ENCODE measurements around the gene RNF217. TPM values are rescaled to one million over a fixed set of nuclear protein-coding genes. Genes with fewer than 3 reads are reported as not detected.
A peak's percentile ranks its signal among the peaks of the same experiment; 100 is the strongest.
"Not testable (repeated sequence)": the region's sequence is repeated elsewhere in the genome, so short reads cannot be mapped to it uniquely, and the experiment has no call there.

The RNF217 gene
- total RNA-seq, 1 experiment from 2014 or later, result 10.6 TPM

GRCh38 chr6:125110056-125110455 is 147.8 kb downstream of the RNF217 start:
- H3K36me3 ChIP-seq, result no peaks in the 10 kb centered on the region
- H3K9me3 ChIP-seq, result peaks cover 24% of the 10 kb centered on the region
- H3K4me3 ChIP-seq, result no peak overlapping the region
- no peaks in the 10 kb centered on the region for H3K27me3 ChIP-seq
- no peak for DNase-seq

GRCh38 chr6:125111219-125111983 is 149.2 kb downstream of the RNF217 start:
- Histone ChIP-seq H3K27me3 (no peaks in the 10 kb centered on the region), H3K4me3 (no peak overlapping the region)

GRCh38 chr6:125112934-125113333 is 150.7 kb downstream of the RNF217 start:
- peaks cover 24% of the 10 kb centered on the region for H3K9me3 ChIP-seq
- H3K27me3 ChIP-seq, result no peaks in the 10 kb centered on the region
- H3K36me3 ChIP-seq, result no peaks in the 10 kb centered on the region
- no peak for DNase-seq
- no peak overlapping the region for H3K4me3 ChIP-seq

More at GRCh38 chr6:125111219-125111983, 149.2 kb downstream of the RNF217 start:
- peaks cover 24% of the 10 kb centered on the region for H3K9me3 ChIP-seq
- H3K36me3 ChIP-seq, result no peaks in the 10 kb centered on the region
- no peak for DNase-seq

- DNase-seq, result peak; percentile 14
- Histone ChIP-seq H3K4me3 (no peak overlapping the region), H3K9me3 (peaks cover 23% of the 10 kb centered on the region), H3K27me3 (no peaks in the 10 kb centered on the region), H3K36me3 (no peaks in the 10 kb centered on the region)
These were observed 152.1 kb downstream of the RNF217 start for GRCh38 chr6:125114248-125114858.

- no peak overlapping the region for H3K4me3 ChIP-seq
- no peaks in the 10 kb centered on the region for H3K36me3 ChIP-seq
- DNase-seq, result no peak
- H3K9me3 ChIP-seq, result peaks cover 9% of the 10 kb centered on the region
- H3K27me3 ChIP-seq, result no peaks in the 10 kb centered on the region
These were observed 153.9 kb downstream of the RNF217 start for GRCh38 chr6:125116170-125116569.

GRCh38 chr6:125116710-125117109 is 154.5 kb downstream of the RNF217 start:
- Histone ChIP-seq H3K27me3 (no peaks in the 10 kb centered on the region), H3K4me3 (no peak overlapping the region), H3K36me3 (no peaks in the 10 kb centered on the region), H3K9me3 (peaks cover 5% of the 10 kb centered on the region)
- no peak for DNase-seq

- H3K36me3 ChIP-seq, result no peaks in the 10 kb centered on the region
- no peak for DNase-seq
- H3K9me3 ChIP-seq, result no peaks in the 10 kb centered on the region
- H3K4me3 ChIP-seq, result no peak overlapping the region
- H3K27me3 ChIP-seq, result no peaks in the 10 kb centered on the region
These were observed 155.6 kb downstream of the RNF217 start for GRCh38 chr6:125117818-125118217.

- Histone ChIP-seq H3K36me3 (no peaks in the 10 kb centered on the region), H3K4me3 (no peak overlapping the region), H3K27me3 (no peaks in the 10 kb centered on the region), H3K9me3 (no peaks in the 10 kb centered on the region)
- no peak for DNase-seq
These were observed 157.9 kb downstream of the RNF217 start for GRCh38 chr6:125120054-125120590.

- H3K9me3 ChIP-seq, result no peaks in the 10 kb centered on the region
- H3K27me3 ChIP-seq, result no peaks in the 10 kb centered on the region
- H3K4me3 ChIP-seq, result no peak overlapping the region
- no peak for DNase-seq
- no peaks in the 10 kb centered on the region for H3K36me3 ChIP-seq
These were observed 159.7 kb downstream of the RNF217 start for GRCh38 chr6:125121894-125122293.

- no peak overlapping the region for H3K4me3 ChIP-seq
- DNase-seq, result no peak
- H3K9me3 ChIP-seq, result no peaks in the 10 kb centered on the region
- H3K27me3 ChIP-seq, result no peaks in the 10 kb centered on the region
- H3K36me3 ChIP-seq, result no peaks in the 10 kb centered on the region
These were observed 160.8 kb downstream of the RNF217 start for GRCh38 chr6:125123051-125123450.

GRCh38 chr6:125123468-125124048 is 161.3 kb downstream of the RNF217 start:
- no peak overlapping the region for H3K4me3 ChIP-seq
- no peaks in the 10 kb centered on the region for H3K36me3 ChIP-seq

GRCh38 chr6:125124049-125124669 is 161.9 kb downstream of the RNF217 start:
- Histone ChIP-seq H3K4me3 (no peak overlapping the region), H3K27me3 (no peaks in the 10 kb centered on the region), H3K36me3 (no peaks in the 10 kb centered on the region), H3K9me3 (no peaks in the 10 kb centered on the region)
- peak; percentile 14 for DNase-seq

More at GRCh38 chr6:125123468-125124048, 161.3 kb downstream of the RNF217 start:
- Histone ChIP-seq H3K9me3 (no peaks in the 10 kb centered on the region), H3K27me3 (no peaks in the 10 kb centered on the region)
- no peak for DNase-seq

- H3K27me3 ChIP-seq, H3K9me3 ChIP-seq, H3K4me3 ChIP-seq, DNase-seq, H3K36me3 ChIP-seq: not testable (repeated sequence)
These were observed 163.6 kb downstream of the RNF217 start for GRCh38 chr6:125125856-125126255.

GRCh38 chr6:125129354-125129753 is 167.1 kb downstream of the RNF217 start:
- no peaks in the 10 kb centered on the region for H3K36me3 ChIP-seq
- no peaks in the 10 kb centered on the region for H3K9me3 ChIP-seq

GRCh38 chr6:125132058-125132457 is 169.8 kb downstream of the RNF217 start:
- Histone ChIP-seq H3K4me3 (no peak overlapping the region), H3K36me3 (no peaks in the 10 kb centered on the region), H3K9me3 (no peaks in the 10 kb centered on the region), H3K27me3 (no peaks in the 10 kb centered on the region)
- DNase-seq, result no peak

More at GRCh38 chr6:125129354-125129753, 167.1 kb downstream of the RNF217 start:
- Histone ChIP-seq H3K4me3 (no peak overlapping the region), H3K27me3 (no peaks in the 10 kb centered on the region)
- DNase-seq, result no peak

GRCh38 chr6:125136378-125136777 is 174.1 kb downstream of the RNF217 start:
- DNase-seq, result no peak
- no peaks in the 10 kb centered on the region for H3K9me3 ChIP-seq
- no peak overlapping the region for H3K4me3 ChIP-seq
- H3K36me3 ChIP-seq, result no peaks in the 10 kb centered on the region
- no peaks in the 10 kb centered on the region for H3K27me3 ChIP-seq

- no peak overlapping the region for H3K4me3 ChIP-seq
- H3K9me3 ChIP-seq, result no peaks in the 10 kb centered on the region
- H3K27me3 ChIP-seq, result no peaks in the 10 kb centered on the region
- no peak for DNase-seq
- H3K36me3 ChIP-seq, result no peaks in the 10 kb centered on the region
These were observed 175.8 kb downstream of the RNF217 start for GRCh38 chr6:125138083-125138482.

All from MG63 (cell line).